ENCODE data around the gene GZMH. TPM values are rescaled to one million over a fixed set of nuclear protein-coding genes. Genes with fewer than 3 reads are reported as not detected.

Gene GZMH
- total and polyA plus RNA-seq, 7 donors, result 1.7 to 2.5 TPM; not detected in 5

GRCh38 chr14:24630087-24630871, 20.8 kb upstream of the GZMH start:
- intact Hi-C loops (cut with DNase I), result no loop called here
- H3K4me3 ChIP-seq, result no peak overlapping the region
- H3K27me3 ChIP-seq, result no peaks in the 10 kb centered on the region
- 87 to 93% methylated on average over 3 of the region's 3 CpGs for WGBS, 2 donors
- no peak overlapping the region for H3K27ac ChIP-seq
- TF ChIP-seq CTCF (IDR thresholded peaks at IDR 0.05), result no peak
- TF ChIP-seq POLR2AphosphoS5 (IDR thresholded peaks at IDR 0.05), result no peak
- no peak for TF ChIP-seq POLR2A (IDR thresholded peaks at IDR 0.05)
- TF ChIP-seq EP300 (IDR thresholded peaks at IDR 0.05), result no peak
- H3K36me3 ChIP-seq, result no peaks in the 10 kb centered on the region
- no peaks in the 10 kb centered on the region for H3K4me1 ChIP-seq
- DNase-seq, result no peak
- no peaks in the 10 kb centered on the region for H3K9me3 ChIP-seq

GRCh38 chr14:24629521-24629920, 20.0 kb upstream of the GZMH start:
- Histone ChIP-seq H3K4me1 (no peaks in the 10 kb centered on the region), H3K27me3 (no peaks in the 10 kb centered on the region), H3K36me3 (no peaks in the 10 kb centered on the region), H3K4me3 (no peak overlapping the region), H3K9me3 (no peaks in the 10 kb centered on the region), H3K27ac (no peak overlapping the region)
- TF ChIP-seq POLR2A (IDR thresholded peaks at IDR 0.05) (no peak), EP300 (IDR thresholded peaks at IDR 0.05) (no peak), CTCF (IDR thresholded peaks at IDR 0.05) (no peak), POLR2AphosphoS5 (IDR thresholded peaks at IDR 0.05) (no peak)
- 93% methylated on average over 6 of the region's 6 CpGs for WGBS, 2 donors
- DNase-seq, result no peak
- intact Hi-C loops (cut with DNase I), result no loop called here

GRCh38 chr14:24613747-24614146, 4.3 kb upstream of the GZMH start:
- Histone ChIP-seq H3K27me3 (no peaks in the 10 kb centered on the region), H3K4me3 (no peak overlapping the region), H3K4me1 (no peaks in the 10 kb centered on the region), H3K9me3 (no peaks in the 10 kb centered on the region), H3K36me3 (no peaks in the 10 kb centered on the region), H3K27ac (no peak overlapping the region)
- 85 to 93% methylated on average over 2 of the region's 2 CpGs for WGBS, 2 donors
- TF ChIP-seq POLR2AphosphoS5 (IDR thresholded peaks at IDR 0.05) (no peak), POLR2A (IDR thresholded peaks at IDR 0.05) (no peak), CTCF (IDR thresholded peaks at IDR 0.05) (no peak), EP300 (IDR thresholded peaks at IDR 0.05) (no peak)
- no peak for DNase-seq
- intact Hi-C loops (cut with DNase I), result no loop called here

GRCh38 chr14:24613241-24613640, 3.8 kb upstream of the GZMH start:
- H3K4me3 ChIP-seq, result no peak overlapping the region
- H3K4me1 ChIP-seq, result no peaks in the 10 kb centered on the region
- H3K27ac ChIP-seq, result no peak overlapping the region
- H3K27me3 ChIP-seq, result no peaks in the 10 kb centered on the region
- intact Hi-C loops (cut with DNase I), result no loop called here
- TF ChIP-seq CTCF (IDR thresholded peaks at IDR 0.05) (no peak), POLR2AphosphoS5 (IDR thresholded peaks at IDR 0.05) (no peak), EP300 (IDR thresholded peaks at IDR 0.05) (no peak), POLR2A (IDR thresholded peaks at IDR 0.05) (no peak)
- H3K36me3 ChIP-seq, result no peaks in the 10 kb centered on the region
- 76 to 77% methylated on average over 1 of the region's 1 CpG for WGBS, 2 donors
- no peak for DNase-seq
- H3K9me3 ChIP-seq, result no peaks in the 10 kb centered on the region

GRCh38 chr14:24612196-24612595, 2.7 kb upstream of the GZMH start:
- H3K4me3 ChIP-seq, result no peak overlapping the region
- no peaks in the 10 kb centered on the region for H3K9me3 ChIP-seq
- TF ChIP-seq POLR2A (IDR thresholded peaks at IDR 0.05), result no peak
- TF ChIP-seq POLR2AphosphoS5 (IDR thresholded peaks at IDR 0.05), result no peak
- TF ChIP-seq CTCF (IDR thresholded peaks at IDR 0.05), result no peak
- no peak for TF ChIP-seq EP300 (IDR thresholded peaks at IDR 0.05)
- H3K4me1 ChIP-seq, result no peaks in the 10 kb centered on the region
- H3K36me3 ChIP-seq, result no peaks in the 10 kb centered on the region
- intact Hi-C loops (cut with DNase I), result no loop called here
- no peak overlapping the region for H3K27ac ChIP-seq
- H3K27me3 ChIP-seq, result no peaks in the 10 kb centered on the region
- DNase-seq, result no peak

All from sigmoid colon (tissue), 7 donors.